SK-N-SH (cell line): ENCODE results near the gene AARS2. TPM values are rescaled to one million over a fixed set of nuclear protein-coding genes. Genes with fewer than 3 reads are reported as not detected.

Source experiments
- CTCF ChIA-PET: fragments of 300-600, 350-600 bp; formaldehyde crosslinking; extraction: SDS; loops from one replicate; lab custom pipeline; 2021; lab: Yijun Ruan, JAX
- POLR2A ChIA-PET: fragments of 350-600 bp; sonication (Branson Sonifier 250); formaldehyde crosslinking; extraction: SDS; loops from one replicate; lab custom pipeline; 2020; ENCODE audit warnings: antibody characterized with exemption, inconsistent platforms; lab: Yijun Ruan, JAX
- DNase-seq: peaks from one replicate; pipeline ENCODE4 v3.0.0; 2012
- H2AFZ ChIP-seq: fragments of 200-600 bp; sonication (generic); 2 replicates; pipeline ENCODE4 v1.8.1; 2016; ENCODE audit warnings: antibody characterized with exemption, mild to moderate bottlenecking, low read depth
- H3F3A ChIP-seq: fragments of 200-600 bp; sonication (generic); replicated peaks from 2 replicates; pipeline ENCODE3; 2016; ENCODE audit warnings: antibody characterized with exemption, mild to moderate bottlenecking; ENCODE audit not compliant: insufficient read depth
- H3K27ac ChIP-seq, 2 experiments: fragments of 200-500 bp in 1 of 2; fragments of 200-600 bp in 1 of 2; sonication (Bioruptor generic) in 1 of 2; sonication (generic), shearing (Covaris generic) in 1 of 2; 2 replicates each; pipeline versions ENCODE4 v1.5.1 to v1.6.1; 2014 to 2016; ENCODE audit warnings: low read depth in 2 of 2, inconsistent platforms in 1 of 2, low read length in 1 of 2, mild to moderate bottlenecking in 1 of 2, mixed read lengths in 1 of 2
- H3K27me3 ChIP-seq: fragments of 200-600 bp; sonication (generic), shearing (Covaris generic); 2 replicates; pipeline ENCODE4 v1.6.1; 2016; ENCODE audit warnings: mixed run types; ENCODE audit not compliant: insufficient read depth
- H3K36me3 ChIP-seq, 2 experiments: fragments of 200-500 bp in 1 of 2; fragments of 200-600 bp in 1 of 2; sonication (Bioruptor generic) in 1 of 2; sonication (generic) in 1 of 2; replicated peaks in 1 of 2; 2 replicates each; pipeline versions ENCODE3 to v1.5.1; 2014 to 2016; ENCODE audit warnings: low read length in 1 of 2, mild to moderate bottlenecking in 1 of 2; ENCODE audit not compliant: insufficient read depth in 2 of 2, control insufficient read depth in 1 of 2
- H3K4me1 ChIP-seq, 2 experiments: fragments of 200-500 bp in 1 of 2; fragments of 200-600 bp in 1 of 2; sonication (Bioruptor generic) in 1 of 2; sonication (generic), shearing (Covaris generic) in 1 of 2; 2 replicates each; pipeline versions ENCODE4 v1.5.1 to v1.6.1; 2014 to 2016; ENCODE audit warnings: low read depth in 1 of 2, low read length in 1 of 2, mixed run types in 1 of 2; ENCODE audit not compliant: insufficient read depth in 2 of 2, control insufficient read depth in 1 of 2
- H3K4me2 ChIP-seq: fragments of 200-600 bp; sonication (generic), shearing (Covaris generic); 2 replicates; pipeline ENCODE4 v1.6.1; 2017; ENCODE audit warnings: mixed run types
- H3K4me3 ChIP-seq, 2 experiments: fragments of 200-500 bp in 1 of 2; fragments of 200-600 bp in 1 of 2; sonication (Bioruptor generic) in 1 of 2; sonication (generic), shearing (Covaris generic) in 1 of 2; 2 replicates each; pipeline versions ENCODE4 v1.5.1 to v1.8.1; 2014 to 2016; ENCODE audit warnings: low read depth in 2 of 2, inconsistent platforms in 1 of 2, low read length in 1 of 2, mild to moderate bottlenecking in 1 of 2, mixed read lengths in 1 of 2, moderate library complexity in 1 of 2
- H3K79me2 ChIP-seq: fragments of 200-600 bp; sonication (generic); 2 replicates; pipeline ENCODE4 v1.8.1; 2017; ENCODE audit warnings: mild to moderate bottlenecking; ENCODE audit not compliant: insufficient read depth
- H3K9ac ChIP-seq: fragments of 200-600 bp; sonication (generic); 2 replicates; pipeline ENCODE4 v1.6.1; 2017; ENCODE audit warnings: mixed run types
- H3K9me2 ChIP-seq: fragments of 200-600 bp; sonication (generic); 2 replicates; pipeline ENCODE4 v1.6.1; 2017; ENCODE audit warnings: mixed run types
- H3K9me3 ChIP-seq: fragments of 200-600 bp; sonication (generic); 2 replicates; pipeline ENCODE4 v1.6.1; 2017; ENCODE audit warnings: mixed run types, mild to moderate bottlenecking, moderate library complexity
- H4K20me1 ChIP-seq: fragments of 200-600 bp; sonication (generic); 2 replicates; pipeline ENCODE4 v1.6.1; 2017; ENCODE audit warnings: mild to moderate bottlenecking, mixed run types; ENCODE audit not compliant: insufficient read depth
- FOSL2 ChIP-seq: IDR thresholded peaks from 2 replicates; pipeline ENCODE4 v1.4.0; 2012; ENCODE audit warnings: low read depth, mild to moderate bottlenecking, moderate library complexity, borderline replicate concordance
- FOXM1 ChIP-seq: IDR thresholded peaks from 2 replicates; pipeline ENCODE4 v1.4.0; 2012; ENCODE audit warnings: low read depth, mild to moderate bottlenecking
- GATA2 ChIP-seq: sonication (generic); formaldehyde crosslinking; IDR thresholded peaks from 2 replicates; pipeline ENCODE4 v1.5.0; 2020; ENCODE audit warnings: mild to moderate bottlenecking, missing genetic modification reagents
- JUND ChIP-seq: IDR thresholded peaks from 2 replicates; pipeline ENCODE4 v1.4.0; 2012
- NRF1 ChIP-seq: IDR thresholded peaks from 2 replicates; pipeline ENCODE4 v1.6.1; 2012; ENCODE audit warnings: low read depth, mild to moderate bottlenecking, low read length
- POLR2AphosphoS5 ChIP-seq: IDR thresholded peaks from 2 replicates; pipeline ENCODE4 v1.6.1; 2012; ENCODE audit warnings: low read depth, low read length
- RAD21 ChIP-seq: IDR thresholded peaks from 2 replicates; pipeline ENCODE4 v1.6.1; 2012; ENCODE audit warnings: mild to moderate bottlenecking, low read length
- RXRA ChIP-seq: IDR thresholded peaks from 2 replicates; pipeline ENCODE4 v1.4.0; 2012; ENCODE audit warnings: low read depth, mild to moderate bottlenecking, borderline replicate concordance
- SIN3A ChIP-seq: IDR thresholded peaks from 2 replicates; pipeline ENCODE4 v1.6.1; 2012; ENCODE audit warnings: low read depth, mild to moderate bottlenecking, low read length, moderate library complexity, borderline replicate concordance
- SMC3 ChIP-seq: IDR thresholded peaks from 2 replicates; pipeline ENCODE4 v1.6.1; 2012; ENCODE audit warnings: low read depth, low read length, improper control_type of control experiment
- TAF1 ChIP-seq: IDR thresholded peaks from 2 replicates; pipeline ENCODE4 v1.6.1; 2012; ENCODE audit warnings: low read depth, mild to moderate bottlenecking, low read length, moderate library complexity, borderline replicate concordance
- YY1 ChIP-seq: IDR thresholded peaks from 2 replicates; pipeline ENCODE4 v1.4.0; 2012; ENCODE audit warnings: low read depth, mild to moderate bottlenecking
- WGBS: methylation state at CpG from one replicate; pipeline ENCODE4 v1.1.6; 2017; ENCODE audit warnings: low lambda C conversion rate; 5-methylcytosine and 5-hydroxymethylcytosine counted together
- polyA plus RNA-seq, 3 experiments: library from polyadenylated mRNA; depleted of rRNA; stranded (reverse); fragments of >200 nt; gene quantifications; 2 replicates each; pipeline ENCODE4 v1.2.3, GENCODE V29; 2012
- TF ChIP-seq, protein P1 (sequence below): IDR thresholded peaks from 2 replicates; pipeline ENCODE4 v1.4.0; 2012; ENCODE audit warnings: low read depth
- TF ChIP-seq, protein P2 (sequence below): fragments of 150-350 bp; IDR thresholded peaks from 2 replicates; pipeline ENCODE4 v1.6.1; 2017; ENCODE audit warnings: antibody characterized with exemption, low read length, low read depth, borderline replicate concordance
- TF ChIP-seq, protein P3 (sequence below): fragments of 200-600 bp; sonication (generic); IDR thresholded peaks from 2 replicates; pipeline ENCODE4 v1.6.1; 2017; ENCODE audit warnings: antibody characterized with exemption, mild to moderate bottlenecking, moderate library complexity
- TF ChIP-seq, protein P4 (sequence below): IDR thresholded peaks from 2 replicates; pipeline ENCODE4 v1.6.1; 2012; ENCODE audit warnings: mild to moderate bottlenecking, low read depth, low read length, moderate library complexity
- TF ChIP-seq, protein P5 (sequence below): fragments of 150-350 bp; IDR thresholded peaks from 2 replicates; pipeline ENCODE4 v1.6.1; 2016; ENCODE audit warnings: mild to moderate bottlenecking, low read depth, low read length
- TF ChIP-seq, protein P6 (sequence below): IDR thresholded peaks from 2 replicates; pipeline ENCODE4 v1.4.0; 2012; ENCODE audit warnings: low read depth, borderline replicate concordance

AARS2 gene
- polyA plus RNA-seq, 1 of the 3 experiments (the other 2 are of a cell fraction), result 9.5 TPM

DNA sequence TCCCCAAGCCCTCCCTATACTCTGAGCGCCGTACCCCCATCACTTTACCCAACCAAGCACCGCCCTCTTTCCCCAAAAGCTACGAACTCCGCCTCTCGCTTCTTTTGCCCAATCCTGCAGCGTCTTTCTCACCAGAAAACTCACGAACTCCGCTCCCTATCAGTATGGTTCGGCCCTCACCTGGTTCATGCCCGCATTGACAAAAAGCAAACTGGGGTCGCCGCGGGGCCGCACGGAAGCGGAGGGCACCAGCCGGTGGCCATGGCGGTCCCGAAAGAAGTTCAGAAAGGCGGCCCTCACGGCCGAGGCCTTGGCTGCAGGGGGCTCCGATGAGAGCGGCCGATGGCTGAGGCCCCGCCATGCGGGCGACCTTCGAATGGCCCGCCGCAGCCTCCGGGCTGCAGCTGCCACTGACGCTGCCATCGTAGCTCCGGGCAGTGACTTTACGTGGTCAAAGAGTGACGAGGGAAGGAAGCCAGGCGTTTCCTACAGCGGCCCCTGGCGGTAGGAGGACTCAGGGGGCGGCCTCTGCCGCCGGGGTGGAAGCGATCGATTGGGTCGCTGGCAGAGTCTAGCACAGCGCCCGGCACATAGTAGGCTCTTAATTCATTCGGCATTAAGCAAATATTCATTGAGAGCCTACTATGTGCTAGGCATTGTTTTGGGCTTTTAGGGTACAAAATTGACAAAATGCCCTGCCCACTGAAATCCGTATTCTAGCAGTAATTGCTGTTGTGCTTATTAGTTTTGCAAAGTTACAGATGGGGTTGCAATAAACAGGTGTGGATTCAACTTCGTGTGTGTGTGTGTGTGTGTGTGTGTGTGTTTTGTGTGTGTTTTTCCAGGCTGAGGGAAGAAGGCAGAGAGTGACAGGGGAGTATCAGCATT is at the start of gene AARS2 (continued):
- no peak for TF ChIP-seq GATA2 (CRISPR knock-in tag)
- TF ChIP-seq, protein P1, sequence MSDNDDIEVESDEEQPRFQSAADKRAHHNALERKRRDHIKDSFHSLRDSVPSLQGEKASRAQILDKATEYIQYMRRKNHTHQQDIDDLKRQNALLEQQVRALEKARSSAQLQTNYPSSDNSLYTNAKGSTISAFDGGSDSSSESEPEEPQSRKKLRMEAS, result peak; percentile 86
- no peak for TF ChIP-seq RAD21
- TF ChIP-seq JUND, result no peak
- TF ChIP-seq POLR2AphosphoS5, result peak; percentile 93
- peak; percentile 93; the same call in 1 of the 2 replicates for TF ChIP-seq TAF1
- TF ChIP-seq RXRA, result no peak
- peak; percentile 93 for TF ChIP-seq YY1
- TF ChIP-seq, protein P2, sequence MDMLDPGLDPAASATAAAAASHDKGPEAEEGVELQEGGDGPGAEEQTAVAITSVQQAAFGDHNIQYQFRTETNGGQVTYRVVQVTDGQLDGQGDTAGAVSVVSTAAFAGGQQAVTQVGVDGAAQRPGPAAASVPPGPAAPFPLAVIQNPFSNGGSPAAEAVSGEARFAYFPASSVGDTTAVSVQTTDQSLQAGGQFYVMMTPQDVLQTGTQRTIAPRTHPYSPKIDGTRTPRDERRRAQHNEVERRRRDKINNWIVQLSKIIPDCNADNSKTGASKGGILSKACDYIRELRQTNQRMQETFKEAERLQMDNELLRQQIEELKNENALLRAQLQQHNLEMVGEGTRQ, result no peak
- no peak; the same call in 1 of the 2 replicates for TF ChIP-seq FOSL2
- TF ChIP-seq, protein P3, sequence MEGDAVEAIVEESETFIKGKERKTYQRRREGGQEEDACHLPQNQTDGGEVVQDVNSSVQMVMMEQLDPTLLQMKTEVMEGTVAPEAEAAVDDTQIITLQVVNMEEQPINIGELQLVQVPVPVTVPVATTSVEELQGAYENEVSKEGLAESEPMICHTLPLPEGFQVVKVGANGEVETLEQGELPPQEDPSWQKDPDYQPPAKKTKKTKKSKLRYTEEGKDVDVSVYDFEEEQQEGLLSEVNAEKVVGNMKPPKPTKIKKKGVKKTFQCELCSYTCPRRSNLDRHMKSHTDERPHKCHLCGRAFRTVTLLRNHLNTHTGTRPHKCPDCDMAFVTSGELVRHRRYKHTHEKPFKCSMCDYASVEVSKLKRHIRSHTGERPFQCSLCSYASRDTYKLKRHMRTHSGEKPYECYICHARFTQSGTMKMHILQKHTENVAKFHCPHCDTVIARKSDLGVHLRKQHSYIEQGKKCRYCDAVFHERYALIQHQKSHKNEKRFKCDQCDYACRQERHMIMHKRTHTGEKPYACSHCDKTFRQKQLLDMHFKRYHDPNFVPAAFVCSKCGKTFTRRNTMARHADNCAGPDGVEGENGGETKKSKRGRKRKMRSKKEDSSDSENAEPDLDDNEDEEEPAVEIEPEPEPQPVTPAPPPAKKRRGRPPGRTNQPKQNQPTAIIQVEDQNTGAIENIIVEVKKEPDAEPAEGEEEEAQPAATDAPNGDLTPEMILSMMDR, result peak; percentile 95

DNA sequence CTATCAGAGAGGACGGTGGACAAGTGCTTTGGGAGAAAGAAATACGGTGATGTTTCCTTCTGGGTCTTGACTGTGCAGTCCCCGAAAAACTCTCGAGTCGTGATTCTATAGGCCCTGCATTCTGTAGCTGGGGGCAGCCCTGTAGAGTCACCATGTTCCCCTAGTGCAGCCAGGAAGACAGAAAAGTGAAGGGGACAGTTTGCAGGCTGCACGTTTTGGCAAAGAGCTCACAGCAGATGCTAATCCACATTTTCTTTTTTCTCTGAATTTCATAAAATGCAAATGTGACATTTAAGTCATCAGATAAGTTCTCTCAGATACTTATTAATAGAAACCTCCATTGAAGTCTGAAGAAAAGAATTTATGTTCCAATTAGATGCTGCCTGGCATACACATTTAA is 48.8 kb upstream of the AARS2 start:
- Histone ChIP-seq H3K4me1 (no peaks in the 10 kb centered on the region; a peak in 1 of 4 replicates), H3K27ac (no peak overlapping the region), H3K36me3 (no peaks in the 10 kb centered on the region), H2AFZ (no peak overlapping the region), H3F3A (no peaks in the 10 kb centered on the region), H3K27me3 (peaks cover 9% of the 10 kb centered on the region; the same call in 1 of the 2 replicates), H3K9ac (no peak overlapping the region), H3K4me2 (no peak overlapping the region), H4K20me1 (no peaks in the 10 kb centered on the region)
- no peak for DNase-seq
- ChIA-PET CTCF (interaction anchor here (1.4 kb wide), 1 partner anchor 23 kb away, joined by 7 read pairs; no protein-coding TSS in a partner anchor), POLR2A (interaction anchor here (0.6 kb wide), 1 partner anchor 19 kb away, joined by 3 read pairs; the partner anchor contains the start of gene SPATS1)
- 42% methylated on average over 6 of the region's 6 CpGs for WGBS
- TF ChIP-seq, protein P4, sequence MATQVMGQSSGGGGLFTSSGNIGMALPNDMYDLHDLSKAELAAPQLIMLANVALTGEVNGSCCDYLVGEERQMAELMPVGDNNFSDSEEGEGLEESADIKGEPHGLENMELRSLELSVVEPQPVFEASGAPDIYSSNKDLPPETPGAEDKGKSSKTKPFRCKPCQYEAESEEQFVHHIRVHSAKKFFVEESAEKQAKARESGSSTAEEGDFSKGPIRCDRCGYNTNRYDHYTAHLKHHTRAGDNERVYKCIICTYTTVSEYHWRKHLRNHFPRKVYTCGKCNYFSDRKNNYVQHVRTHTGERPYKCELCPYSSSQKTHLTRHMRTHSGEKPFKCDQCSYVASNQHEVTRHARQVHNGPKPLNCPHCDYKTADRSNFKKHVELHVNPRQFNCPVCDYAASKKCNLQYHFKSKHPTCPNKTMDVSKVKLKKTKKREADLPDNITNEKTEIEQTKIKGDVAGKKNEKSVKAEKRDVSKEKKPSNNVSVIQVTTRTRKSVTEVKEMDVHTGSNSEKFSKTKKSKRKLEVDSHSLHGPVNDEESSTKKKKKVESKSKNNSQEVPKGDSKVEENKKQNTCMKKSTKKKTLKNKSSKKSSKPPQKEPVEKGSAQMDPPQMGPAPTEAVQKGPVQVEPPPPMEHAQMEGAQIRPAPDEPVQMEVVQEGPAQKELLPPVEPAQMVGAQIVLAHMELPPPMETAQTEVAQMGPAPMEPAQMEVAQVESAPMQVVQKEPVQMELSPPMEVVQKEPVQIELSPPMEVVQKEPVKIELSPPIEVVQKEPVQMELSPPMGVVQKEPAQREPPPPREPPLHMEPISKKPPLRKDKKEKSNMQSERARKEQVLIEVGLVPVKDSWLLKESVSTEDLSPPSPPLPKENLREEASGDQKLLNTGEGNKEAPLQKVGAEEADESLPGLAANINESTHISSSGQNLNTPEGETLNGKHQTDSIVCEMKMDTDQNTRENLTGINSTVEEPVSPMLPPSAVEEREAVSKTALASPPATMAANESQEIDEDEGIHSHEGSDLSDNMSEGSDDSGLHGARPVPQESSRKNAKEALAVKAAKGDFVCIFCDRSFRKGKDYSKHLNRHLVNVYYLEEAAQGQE, result no peak
- TF ChIP-seq NRF1 (no peak), GATA2 (CRISPR knock-in tag) (no peak), SMC3 (no peak), FOXM1 (no peak), SIN3A (no peak)
- TF ChIP-seq, protein P5, sequence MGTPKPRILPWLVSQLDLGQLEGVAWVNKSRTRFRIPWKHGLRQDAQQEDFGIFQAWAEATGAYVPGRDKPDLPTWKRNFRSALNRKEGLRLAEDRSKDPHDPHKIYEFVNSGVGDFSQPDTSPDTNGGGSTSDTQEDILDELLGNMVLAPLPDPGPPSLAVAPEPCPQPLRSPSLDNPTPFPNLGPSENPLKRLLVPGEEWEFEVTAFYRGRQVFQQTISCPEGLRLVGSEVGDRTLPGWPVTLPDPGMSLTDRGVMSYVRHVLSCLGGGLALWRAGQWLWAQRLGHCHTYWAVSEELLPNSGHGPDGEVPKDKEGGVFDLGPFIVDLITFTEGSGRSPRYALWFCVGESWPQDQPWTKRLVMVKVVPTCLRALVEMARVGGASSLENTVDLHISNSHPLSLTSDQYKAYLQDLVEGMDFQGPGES, result no peak
- TF ChIP-seq, protein P6, sequence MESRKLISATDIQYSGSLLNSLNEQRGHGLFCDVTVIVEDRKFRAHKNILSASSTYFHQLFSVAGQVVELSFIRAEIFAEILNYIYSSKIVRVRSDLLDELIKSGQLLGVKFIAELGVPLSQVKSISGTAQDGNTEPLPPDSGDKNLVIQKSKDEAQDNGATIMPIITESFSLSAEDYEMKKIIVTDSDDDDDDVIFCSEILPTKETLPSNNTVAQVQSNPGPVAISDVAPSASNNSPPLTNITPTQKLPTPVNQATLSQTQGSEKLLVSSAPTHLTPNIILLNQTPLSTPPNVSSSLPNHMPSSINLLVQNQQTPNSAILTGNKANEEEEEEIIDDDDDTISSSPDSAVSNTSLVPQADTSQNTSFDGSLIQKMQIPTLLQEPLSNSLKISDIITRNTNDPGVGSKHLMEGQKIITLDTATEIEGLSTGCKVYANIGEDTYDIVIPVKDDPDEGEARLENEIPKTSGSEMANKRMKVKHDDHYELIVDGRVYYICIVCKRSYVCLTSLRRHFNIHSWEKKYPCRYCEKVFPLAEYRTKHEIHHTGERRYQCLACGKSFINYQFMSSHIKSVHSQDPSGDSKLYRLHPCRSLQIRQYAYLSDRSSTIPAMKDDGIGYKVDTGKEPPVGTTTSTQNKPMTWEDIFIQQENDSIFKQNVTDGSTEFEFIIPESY, result no peak
- TF ChIP-seq, all 33 proteins: peak for 0
- H3K9me3 ChIP-seq, result no peaks in the 10 kb centered on the region
- H3K9me2 ChIP-seq, result no peaks in the 10 kb centered on the region
- no peaks in the 10 kb centered on the region for H3K79me2 ChIP-seq
- H3K4me3 ChIP-seq, result no peak overlapping the region
